ENCODE results near the gene MYO1G.
"Not testable (repeated sequence)": the region's sequence is repeated elsewhere in the genome, so short reads cannot be mapped to it uniquely, and the experiment has no call there.

Gene MYO1G

GRCh38 chr7:45026013-45026412, 47.2 kb upstream of the MYO1G start:
- Histone ChIP-seq H3K4me1 (ENCODE audit: control insufficient read depth in 1 of 2, insufficient read depth in 2 of 2, low read length in 2 of 2) (peaks cover 0 to 1% of the 10 kb centered on the region in 2 experiments), H4K12ac (ENCODE audit: low read depth, low read length) (no peak overlapping the region), H3K9ac (ENCODE audit: low read length) (no peak overlapping the region), H3K14ac (ENCODE audit: low read length) (no peak overlapping the region), H3K23ac (ENCODE audit: low read length) (no peak overlapping the region), H2BK120ac (ENCODE audit: insufficient read depth, low read length, poor library complexity) (no peak overlapping the region), H2BK5ac (ENCODE audit: low read depth, low read length, poor library complexity) (no peak overlapping the region), H3K9me3 (ENCODE audit: insufficient read depth, low read depth, low read length) (no peaks in the 10 kb centered on the region), H3K4me3 (ENCODE audit: low read depth, low read length) (no peak overlapping the region), H3K4ac (ENCODE audit: low read depth, low read length) (no peak overlapping the region), H2AK5ac (ENCODE audit: low read length) (no peak overlapping the region), H3K36me3 (ENCODE audit: control insufficient read depth in 1 of 2, insufficient read depth in 2 of 2, low read length in 2 of 2) (peaks cover 6 to 8% of the 10 kb centered on the region in 2 experiments), H3K79me1 (ENCODE audit: low read length) (no peaks in the 10 kb centered on the region), H2BK12ac (ENCODE audit: low read length) (no peak overlapping the region), H4K91ac (ENCODE audit: low read depth, low read length) (no peak overlapping the region), H3K27me3 (ENCODE audit: insufficient read depth, low read length) (no peaks in the 10 kb centered on the region), H3K18ac (ENCODE audit: low read length) (no peak overlapping the region), H2AFZ (ENCODE audit: insufficient read depth, low read length, poor library complexity) (no peak overlapping the region), H3K79me2 (ENCODE audit: control insufficient read depth, insufficient read depth, low read length, poor library complexity) (no peaks in the 10 kb centered on the region), H3K27ac (ENCODE audit: low read depth, low read length) (no peak overlapping the region), H3K4me2 (ENCODE audit: low read length) (no peak overlapping the region), H4K8ac (ENCODE audit: low read depth, low read length) (no peak overlapping the region)
- DNase-seq, result no peak
- no CpG with 5 or more reads among the region's 1 CpG for WGBS (ENCODE audit: extremely low coverage, insufficient coverage, insufficient read length)

- not testable (repeated sequence) for H4K12ac ChIP-seq (ENCODE audit: low read depth, low read length); H4K8ac ChIP-seq (ENCODE audit: low read depth, low read length); H4K91ac ChIP-seq (ENCODE audit: low read depth, low read length); H2AK5ac ChIP-seq (ENCODE audit: low read length); H3K9me3 ChIP-seq (ENCODE audit: insufficient read depth, low read depth, low read length); H2BK12ac ChIP-seq (ENCODE audit: low read length); DNase-seq; H3K23ac ChIP-seq (ENCODE audit: low read length); H3K4me1 ChIP-seq (ENCODE audit: control insufficient read depth in 1 of 2, insufficient read depth in 2 of 2, low read length in 2 of 2); H2BK5ac ChIP-seq (ENCODE audit: low read depth, low read length, poor library complexity); H3K27me3 ChIP-seq (ENCODE audit: insufficient read depth, low read length); H3K79me2 ChIP-seq (ENCODE audit: control insufficient read depth, insufficient read depth, low read length, poor library complexity); H3K14ac ChIP-seq (ENCODE audit: low read length); H3K4me2 ChIP-seq (ENCODE audit: low read length); H3K27ac ChIP-seq (ENCODE audit: low read depth, low read length); H3K9ac ChIP-seq (ENCODE audit: low read length); H2BK120ac ChIP-seq (ENCODE audit: insufficient read depth, low read length, poor library complexity); H3K4me3 ChIP-seq (ENCODE audit: low read depth, low read length); H3K79me1 ChIP-seq (ENCODE audit: low read length); H2AFZ ChIP-seq (ENCODE audit: insufficient read depth, low read length, poor library complexity); H3K18ac ChIP-seq (ENCODE audit: low read length); H3K36me3 ChIP-seq (ENCODE audit: control insufficient read depth in 1 of 2, insufficient read depth in 2 of 2, low read length in 2 of 2)
- no CpG with 5 or more reads among the region's 12 CpGs for WGBS (ENCODE audit: extremely low coverage, insufficient coverage, insufficient read length)
- H3K4ac ChIP-seq (ENCODE audit: low read depth, low read length), result peak overlapping the region; percentile 34
These were observed 46.7 kb upstream of the MYO1G start for GRCh38 chr7:45025473-45025872.

GRCh38 chr7:45024126-45024744, 45.4 kb upstream of the MYO1G start:
- Histone ChIP-seq H3K18ac (ENCODE audit: low read length) (no peak overlapping the region), H3K79me1 (ENCODE audit: low read length) (no peaks in the 10 kb centered on the region), H3K27ac (ENCODE audit: low read depth, low read length) (no peak overlapping the region), H3K4me1 (ENCODE audit: control insufficient read depth in 1 of 2, insufficient read depth in 2 of 2, low read length in 2 of 2) (peaks cover 0 to 1% of the 10 kb centered on the region in 2 experiments), H3K79me2 (ENCODE audit: control insufficient read depth, insufficient read depth, low read length, poor library complexity) (no peaks in the 10 kb centered on the region), H4K12ac (ENCODE audit: low read depth, low read length) (no peak overlapping the region), H3K4ac (ENCODE audit: low read depth, low read length) (no peak overlapping the region), H3K27me3 (ENCODE audit: insufficient read depth, low read length) (no peaks in the 10 kb centered on the region), H2BK5ac (ENCODE audit: low read depth, low read length, poor library complexity) (no peak overlapping the region), H2AFZ (ENCODE audit: insufficient read depth, low read length, poor library complexity) (no peak overlapping the region), H3K4me2 (ENCODE audit: low read length) (no peak overlapping the region), H4K91ac (ENCODE audit: low read depth, low read length) (no peak overlapping the region), H2BK12ac (ENCODE audit: low read length) (no peak overlapping the region), H4K8ac (ENCODE audit: low read depth, low read length) (no peak overlapping the region), H3K14ac (ENCODE audit: low read length) (no peak overlapping the region), H2BK120ac (ENCODE audit: insufficient read depth, low read length, poor library complexity) (no peak overlapping the region), H3K36me3 (ENCODE audit: control insufficient read depth in 1 of 2, insufficient read depth in 2 of 2, low read length in 2 of 2) (peaks cover 6 to 8% of the 10 kb centered on the region in 2 experiments), H2AK5ac (ENCODE audit: low read length) (no peak overlapping the region), H3K23ac (ENCODE audit: low read length) (no peak overlapping the region), H3K9me3 (ENCODE audit: insufficient read depth, low read depth, low read length) (no peaks in the 10 kb centered on the region), H3K4me3 (ENCODE audit: low read depth, low read length) (no peak overlapping the region), H3K9ac (ENCODE audit: low read length) (no peak overlapping the region)
- no peak for DNase-seq
- no CpG with 5 or more reads among the region's 2 CpGs for WGBS (ENCODE audit: extremely low coverage, insufficient coverage, insufficient read length)

DNA sequence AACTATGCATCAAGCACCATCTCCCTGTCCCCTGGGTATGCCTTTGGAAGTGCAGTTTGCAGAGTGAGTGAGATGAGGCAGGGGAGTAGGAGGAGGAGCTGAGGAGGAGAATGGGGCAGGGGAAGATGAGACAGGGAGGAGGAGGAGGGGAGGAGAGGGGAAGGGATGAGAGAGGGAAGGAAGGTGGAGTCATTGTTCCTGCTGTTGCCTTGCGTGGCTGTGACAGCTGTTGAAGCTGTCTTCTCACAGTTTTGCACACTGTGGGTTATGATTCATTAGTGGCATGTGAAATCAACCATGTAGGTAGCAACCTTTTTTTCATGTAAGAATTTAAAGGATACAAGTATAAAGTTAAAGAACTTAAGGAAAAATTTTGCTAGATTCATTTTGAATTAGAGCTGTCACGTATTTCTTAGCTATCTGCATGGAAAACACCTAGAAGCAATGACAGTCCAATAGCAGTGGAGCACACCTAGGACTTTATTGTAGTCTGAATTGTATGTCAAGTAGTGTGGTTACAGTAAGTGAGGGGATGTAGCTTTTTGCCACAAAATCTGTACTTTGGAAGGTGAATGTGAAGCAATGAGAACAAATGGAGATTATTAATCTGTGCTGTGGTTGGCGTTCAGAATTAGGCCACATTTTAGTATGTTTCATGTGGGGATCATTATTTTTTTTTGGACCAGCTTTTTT, 42.9 kb upstream of the MYO1G start:
- whole genome bisulfite sequencing (ENCODE audit: extremely low coverage, insufficient coverage, insufficient read length), result no CpG with 5 or more reads among the region's 3 CpGs
- Histone ChIP-seq H4K12ac (ENCODE audit: low read depth, low read length) (no peak overlapping the region), H3K79me2 (ENCODE audit: control insufficient read depth, insufficient read depth, low read length, poor library complexity) (no peaks in the 10 kb centered on the region), H2AK5ac (ENCODE audit: low read length) (no peak overlapping the region), H3K4me2 (ENCODE audit: low read length) (no peak overlapping the region), H3K18ac (ENCODE audit: low read length) (no peak overlapping the region), H2BK120ac (ENCODE audit: insufficient read depth, low read length, poor library complexity) (no peak overlapping the region), H3K36me3 (ENCODE audit: control insufficient read depth in 1 of 2, insufficient read depth in 2 of 2, low read length in 2 of 2) (no peaks in the 10 kb centered on the region), H2BK12ac (ENCODE audit: low read length) (no peak overlapping the region), H3K23ac (ENCODE audit: low read length) (no peak overlapping the region), H3K14ac (ENCODE audit: low read length) (no peak overlapping the region), H3K4me3 (ENCODE audit: low read depth, low read length) (no peak overlapping the region), H2BK5ac (ENCODE audit: low read depth, low read length, poor library complexity) (no peak overlapping the region), H2AFZ (ENCODE audit: insufficient read depth, low read length, poor library complexity) (no peak overlapping the region), H3K4me1 (ENCODE audit: control insufficient read depth in 1 of 2, insufficient read depth in 2 of 2, low read length in 2 of 2) (no peaks in the 10 kb centered on the region), H3K9me3 (ENCODE audit: insufficient read depth, low read depth, low read length) (no peaks in the 10 kb centered on the region), H4K91ac (ENCODE audit: low read depth, low read length) (no peak overlapping the region), H3K4ac (ENCODE audit: low read depth, low read length) (no peak overlapping the region), H3K27me3 (ENCODE audit: insufficient read depth, low read length) (no peaks in the 10 kb centered on the region), H3K9ac (ENCODE audit: low read length) (no peak overlapping the region), H4K8ac (ENCODE audit: low read depth, low read length) (no peak overlapping the region), H3K79me1 (ENCODE audit: low read length) (no peaks in the 10 kb centered on the region), H3K27ac (ENCODE audit: low read depth, low read length) (no peak overlapping the region)
- no peak for DNase-seq
